Activated T-helper 2 cell treated with anti-CD3 and anti-CD28 coated beads, Interferon-gamma antibody, Interleukin-2, Interleukin-4, amounts not matched to agents 10 μg/mL and 5 μg/mL and 100 μg/mL, durations not matched to agents 14 hours and 24 hours and 36 hours (primary cell): Measurements from ENCODE around the gene MTIF3. TPM values are rescaled to one million over a fixed set of nuclear protein-coding genes. Genes with fewer than 3 reads are reported as not detected.

Experiments
- total RNA-seq: library from RNA; stranded (reverse); gene quantifications from 2 replicates; pipeline ENCODE4 v1.2.3, GENCODE V29; 2022

Gene MTIF3
- total RNA-seq, 1 donor from 2014 or later: 25.0 TPM

Other genes with a start within 250 kb of the MTIF3 start
- 1,112 and 1,127 TPM in 2 replicates for gene RPL21, start 199.0 kb downstream of the MTIF3 start, total RNA-seq
- gene RASL11A, start 179.7 kb downstream of the MTIF3 start, total RNA-seq: 1.3 and 1.7 TPM in 2 replicates
- 251 and 253 TPM in 2 replicates for gene GTF3A, start 25.9 kb downstream of the MTIF3 start, total RNA-seq
- 5.2 and 5.4 TPM in 2 replicates for gene LNX2, start 170.0 kb upstream of the MTIF3 start, total RNA-seq
- gene POLR1D, start 171.3 kb upstream of the MTIF3 start, total RNA-seq: 124 and 127 TPM in 2 replicates